Upper lobe of right lung (tissue), 1 donor: ENCODE data around the gene PEX11G. TPM values are rescaled to one million over a fixed set of nuclear protein-coding genes. Genes with fewer than 3 reads are reported as not detected.

Experiments used
- ATAC-seq: fragments of 200-7000 bp; cut with Tn5 transposase; one replicate; pipeline ENCODE4 v1.9.1; 2020; ENCODE audit warnings: mild to moderate bottlenecking, moderate library complexity
- DNase-seq: peaks from one replicate; pipeline ENCODE4 v3.0.0-alpha.2; 2020
- H3K27ac ChIP-seq: fragments of 200-600 bp; one replicate; pipeline ENCODE4 v1.8.0; 2022
- H3K27me3 ChIP-seq: fragments of 200-600 bp; one replicate; pipeline ENCODE4 v1.8.0; 2022; ENCODE audit warnings: mild to moderate bottlenecking
- H3K36me3 ChIP-seq: fragments of 200-600 bp; one replicate; pipeline ENCODE4 v1.8.0; 2022
- H3K4me1 ChIP-seq: fragments of 200-600 bp; one replicate; pipeline ENCODE4 v1.8.0; 2022
- H3K4me3 ChIP-seq: fragments of 200-600 bp; one replicate; pipeline ENCODE4 v1.8.0; 2022; ENCODE audit warnings: mild to moderate bottlenecking
- H3K9me3 ChIP-seq: fragments of 200-600 bp; one replicate; pipeline ENCODE4 v1.8.0; 2022
- CTCF ChIP-seq: fragments of 200-600 bp; IDR thresholded peaks from one replicate; pipeline ENCODE4 v1.8.0; 2022; ENCODE audit warnings: antibody characterized with exemption
- intact Hi-C: fragments of 100-400 bp; cut with DNase I; formaldehyde crosslinking; loops from one replicate; pipeline ENCODE4 v1.11.0; 2022
- total RNA-seq: library from RNA; stranded (reverse); fragmentation: NEBNext Ultra II Directional; extraction: Animal tissue kit (Norgen Biotek cat#: 25700); gene quantifications from one replicate; pipeline ENCODE4 v1.2.1, GENCODE V29; 2021
- donor health status: DM: no; HTN: yes; CAD: no; lungs with severe emphysema.

PEX11G gene
- total RNA-seq, 1 donor from 2014 or later = 3.6 TPM

- Histone ChIP-seq H3K4me1 (peaks cover 13% of the 10 kb centered on the region), H3K9me3 (no peaks in the 10 kb centered on the region), H3K27ac (no peak overlapping the region), H3K36me3 (peaks cover 53% of the 10 kb centered on the region), H3K27me3 (no peaks in the 10 kb centered on the region), H3K4me3 (no peak overlapping the region)
- intact Hi-C loops = no loop called here
- ATAC-seq (peak; percentile 55), DNase-seq (no peak)
- no peak for TF ChIP-seq CTCF
These were observed 38.8 kb upstream of the PEX11G start for GRCh38 chr19:7527516-7528191.

GRCh38 chr19:7526059-7526929 lies 37.5 kb upstream of the PEX11G start:
- ATAC-seq (no peak), DNase-seq (no peak)
- peaks cover 49% of the 10 kb centered on the region for H3K36me3 ChIP-seq
- H3K4me3 ChIP-seq = no peak overlapping the region
- no peak for TF ChIP-seq CTCF
- no peaks in the 10 kb centered on the region for H3K27me3 ChIP-seq
- H3K4me1 ChIP-seq = peaks cover 22% of the 10 kb centered on the region
- intact Hi-C loops = no loop called here
- no peaks in the 10 kb centered on the region for H3K9me3 ChIP-seq
- no peak overlapping the region for H3K27ac ChIP-seq

- DNase-seq (no peak), ATAC-seq (no peak)
- intact Hi-C loops = no loop called here
- no peak overlapping the region for H3K4me3 ChIP-seq
- no peaks in the 10 kb centered on the region for H3K9me3 ChIP-seq
- no peak overlapping the region for H3K27ac ChIP-seq
- no peak for TF ChIP-seq CTCF
- H3K36me3 ChIP-seq = peaks cover 41% of the 10 kb centered on the region
- H3K27me3 ChIP-seq = no peaks in the 10 kb centered on the region
- H3K4me1 ChIP-seq = peaks cover 22% of the 10 kb centered on the region
These were observed 36.3 kb upstream of the PEX11G start for GRCh38 chr19:7524992-7525739.

GRCh38 chr19:7524523-7524922 lies 35.7 kb upstream of the PEX11G start:
- H3K4me3 ChIP-seq = no peak overlapping the region
- no peaks in the 10 kb centered on the region for H3K9me3 ChIP-seq
- intact Hi-C loops = no loop called here
- ATAC-seq (no peak), DNase-seq (no peak)
- TF ChIP-seq CTCF = no peak
- H3K4me1 ChIP-seq = peaks cover 22% of the 10 kb centered on the region
- H3K36me3 ChIP-seq = peaks cover 37% of the 10 kb centered on the region
- no peak overlapping the region for H3K27ac ChIP-seq
- H3K27me3 ChIP-seq = no peaks in the 10 kb centered on the region

GRCh38 chr19:7522923-7523667 lies 34.3 kb upstream of the PEX11G start:
- intact Hi-C loops = no loop called here
- no peak for TF ChIP-seq CTCF

More at GRCh38 chr19:7522923-7523667, 34.3 kb upstream of the PEX11G start:
- no peak for ATAC-seq
- Histone ChIP-seq H3K4me1 (peaks cover 22% of the 10 kb centered on the region), H3K27ac (peak overlapping the region; percentile 68), H3K36me3 (peaks cover 27% of the 10 kb centered on the region), H3K9me3 (no peaks in the 10 kb centered on the region), H3K27me3 (no peaks in the 10 kb centered on the region), H3K4me3 (peak overlapping the region; percentile 92)
- DNase-seq = no peak
